D341Med (cell line): ENCODE data around the gene PSTK.

Source experiments
- DNase-seq: peaks from one replicate; pipeline ENCODE4 v3.0.0; 2012; ENCODE audit warnings: low spot score

PSTK gene

GRCh38 chr10:122980209-122981065 is at the start of gene PSTK:
PSTK (plus strand) TSS chr10:122980401; CDS start chr10:122980480, 79 bp downstream.
- peak; percentile 90 for DNase-seq

DNA sequence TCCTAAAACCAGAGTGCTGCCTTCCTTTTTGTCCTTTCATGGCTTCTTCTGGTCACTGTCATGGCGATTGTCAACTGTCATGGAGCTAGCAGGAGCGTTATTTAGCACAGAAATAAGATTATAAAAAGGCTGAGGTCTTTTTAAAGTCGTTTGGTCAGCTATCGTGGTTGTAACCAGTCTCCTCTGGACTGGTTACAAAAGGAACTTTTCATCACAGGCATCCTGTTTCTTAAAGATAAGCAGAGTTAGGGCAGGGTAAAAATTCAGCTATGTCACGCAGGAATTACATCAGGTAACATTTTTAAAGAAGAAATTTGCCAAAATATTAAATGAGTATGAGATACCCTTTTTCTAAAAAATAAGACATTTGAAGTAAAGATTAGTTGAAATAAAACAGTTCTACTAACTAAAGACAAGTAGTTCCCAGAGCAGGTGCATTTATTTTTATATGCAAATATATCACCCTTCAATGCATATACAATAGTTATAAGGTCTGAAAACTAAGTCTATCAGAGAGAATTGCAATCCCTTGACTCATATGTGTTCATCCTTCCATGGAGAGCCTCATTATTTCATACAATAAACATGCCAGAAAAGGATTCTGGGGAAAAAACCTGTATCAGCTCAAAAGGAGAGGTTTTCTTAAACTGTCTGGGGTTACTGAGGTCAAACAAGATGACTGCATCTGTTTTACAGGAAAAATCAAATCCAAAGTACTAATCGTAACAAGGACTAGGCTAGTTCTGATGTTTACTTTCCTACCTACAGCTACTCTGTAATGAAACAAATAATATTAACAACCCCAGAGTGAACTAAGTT is 48.9 kb upstream of the PSTK start:
- no peak for DNase-seq

DNA sequence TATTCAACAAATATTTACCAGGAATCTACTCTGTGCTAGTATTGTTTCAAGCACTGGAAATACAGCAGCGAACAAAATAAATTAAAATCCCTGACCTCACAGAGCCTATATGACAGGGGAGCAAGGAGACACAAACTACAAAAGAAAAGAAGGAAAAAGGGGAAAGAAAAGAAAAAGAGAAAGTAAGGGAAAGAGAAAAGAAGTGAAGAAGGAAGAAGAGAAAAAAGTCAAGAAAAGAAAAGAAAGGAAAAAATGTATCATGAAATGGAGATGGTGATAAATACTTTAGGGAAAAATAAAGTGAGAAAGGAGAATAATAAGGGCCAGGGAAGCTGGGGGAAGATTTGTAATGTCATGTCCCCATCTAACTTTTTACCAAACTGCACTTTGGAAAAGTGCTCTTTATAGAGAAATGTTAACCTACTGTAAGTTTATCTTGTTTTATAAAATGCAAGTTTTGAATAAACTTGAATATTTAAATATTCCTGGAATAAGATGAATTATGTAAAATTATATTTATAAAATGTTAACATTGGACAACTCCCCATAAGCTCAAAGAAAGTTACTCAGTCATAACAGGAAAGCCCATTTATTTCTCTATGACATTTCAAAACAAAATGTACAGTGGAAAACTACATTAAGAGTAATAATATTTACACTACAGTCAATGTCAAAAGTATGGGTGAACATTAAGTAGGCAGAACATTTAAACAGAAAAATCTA is 40.9 kb upstream of the PSTK start:
- no peak for DNase-seq

GRCh38 chr10:122939856-122940543 is 40.2 kb upstream of the PSTK start:
- no peak for DNase-seq

GRCh38 chr10:122949296-122949695 is 30.9 kb upstream of the PSTK start:
- DNase-seq, result no peak

- DNase-seq, result peak; percentile 92
These were observed 26.1 kb upstream of the PSTK start, which contains the start of gene C10orf88 for GRCh38 chr10:122953902-122954730. C10orf88 (minus strand) TSS chr10:122954227; CDS start chr10:122954178, 49 bp downstream.

DNA sequence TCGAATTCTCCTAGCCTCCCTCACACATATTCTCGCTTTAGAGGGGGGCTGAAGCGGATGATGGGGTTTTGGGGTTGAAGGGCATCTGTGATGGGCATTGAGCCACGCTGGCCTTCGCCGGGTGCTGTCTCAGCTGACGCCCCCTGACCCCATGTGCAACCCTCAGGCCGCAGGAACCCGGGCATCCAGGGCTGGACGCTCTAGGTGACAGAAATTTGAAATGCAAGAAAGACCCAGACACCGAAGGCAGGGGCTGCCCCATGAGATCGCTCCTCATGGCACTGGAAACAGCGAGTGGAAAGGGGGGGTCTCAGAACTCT is 25.5 kb upstream of the PSTK start:
- DNase-seq, result no peak

DNA sequence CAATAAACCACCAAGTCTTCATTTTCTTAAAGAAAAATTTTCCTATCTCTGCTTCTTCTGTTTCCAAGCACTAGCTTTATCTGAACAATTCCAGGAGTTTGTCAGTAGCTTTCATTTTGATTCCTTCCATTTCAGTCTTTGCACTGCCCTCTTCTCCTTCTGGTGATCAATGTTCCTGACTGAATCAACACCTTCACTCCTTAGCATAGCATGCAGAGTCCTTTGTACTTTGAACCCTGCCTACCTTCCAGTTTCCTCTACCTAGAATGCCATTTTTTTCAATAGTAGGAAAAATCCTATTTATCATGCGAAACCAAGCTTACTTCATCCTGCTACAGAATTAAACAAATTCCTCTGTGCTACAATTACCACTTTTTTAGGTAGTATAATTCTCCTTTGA is 24.3 kb upstream of the PSTK start:
- no peak for DNase-seq

- no peak for DNase-seq
These were observed 22.7 kb upstream of the PSTK start for GRCh38 chr10:122957474-122957873.

DNA sequence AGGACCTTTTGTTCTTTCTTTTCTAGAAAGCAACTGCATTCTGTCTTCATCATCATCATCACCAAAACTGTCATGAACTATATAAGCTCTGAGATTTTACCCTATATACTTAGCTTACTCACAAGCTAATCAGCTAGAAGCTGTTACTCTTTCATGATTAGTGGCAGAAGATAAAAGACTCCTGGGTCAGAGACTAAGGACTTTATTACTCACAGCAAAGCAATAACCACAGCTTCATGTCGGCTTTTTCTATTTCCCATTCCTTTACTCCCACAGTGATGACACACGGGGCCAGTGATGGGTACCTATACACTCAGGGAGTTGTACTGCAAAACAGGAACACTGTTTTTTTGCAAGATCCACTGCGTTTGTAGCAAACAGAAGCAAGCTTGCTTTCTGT is 17.8 kb upstream of the PSTK start:
- DNase-seq, result no peak

- no peak for DNase-seq
These were observed 13.3 kb upstream of the PSTK start for GRCh38 chr10:122966879-122967278.

GRCh38 chr10:122968698-122969097 is 11.5 kb upstream of the PSTK start:
- no peak for DNase-seq

GRCh38 chr10:122974023-122974422 is 6.2 kb upstream of the PSTK start:
- no peak for DNase-seq

GRCh38 chr10:122974543-122975064 is 5.6 kb upstream of the PSTK start:
- no peak for DNase-seq

DNA sequence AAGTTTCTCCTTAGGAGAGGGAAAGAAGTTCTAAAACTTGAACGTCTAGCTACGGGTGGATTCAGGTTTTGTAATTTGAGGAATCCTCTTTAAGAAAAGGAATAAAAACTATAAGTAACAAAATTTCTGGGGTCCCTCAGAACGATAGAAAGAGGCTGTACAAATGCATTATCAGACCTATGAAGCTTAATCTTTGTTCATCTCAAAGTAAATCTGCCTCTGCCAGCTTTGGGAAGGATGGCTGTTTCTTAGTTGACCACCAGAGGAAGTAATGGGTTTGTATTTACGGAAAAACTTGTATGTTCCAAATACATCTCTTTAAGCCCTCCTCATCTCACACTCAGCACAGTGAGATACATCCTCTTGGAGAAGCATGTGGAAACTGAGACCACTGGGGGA is 864 bp downstream of the PSTK start:
- DNase-seq, result peak; percentile 25

DNA sequence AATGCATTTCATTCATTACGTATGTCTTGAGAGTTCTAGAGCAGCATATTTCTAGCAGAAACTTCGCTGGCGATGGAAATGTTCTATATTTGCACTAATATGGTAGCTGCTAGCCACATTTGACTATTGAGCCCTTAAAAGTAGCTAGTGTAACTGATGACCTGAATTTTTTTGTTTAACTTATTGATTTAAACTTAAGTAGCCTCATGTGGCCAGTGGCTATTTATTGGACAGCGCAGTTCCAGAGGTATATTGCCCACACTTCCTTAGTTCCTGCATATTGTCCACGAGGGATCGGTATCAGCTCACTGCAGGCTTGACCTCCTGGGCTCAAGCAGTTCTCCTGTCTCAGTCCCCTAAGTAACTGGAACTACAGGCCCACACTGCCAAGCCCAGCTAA is 3.7 kb downstream of the PSTK start:
- DNase-seq, result no peak

- no peak for DNase-seq
These were observed 4.5 kb downstream of the PSTK start for GRCh38 chr10:122984708-122985107.

- no peak for DNase-seq
These were observed 6.1 kb downstream of the PSTK start for GRCh38 chr10:122986335-122986734.

- no peak for DNase-seq
These were observed 8.3 kb downstream of the PSTK start for GRCh38 chr10:122988501-122988900.

GRCh38 chr10:122990278-122990677 is 10.1 kb downstream of the PSTK start:
- DNase-seq, result no peak
